HepG2 (cell line): ENCODE results near the gene BHLHE41. TPM values are rescaled to one million over a fixed set of nuclear protein-coding genes. Genes with fewer than 3 reads are reported as not detected.
A peak's percentile ranks its signal among the peaks of the same experiment; 100 is the strongest.

Experiments
- ARID3A ChIP-seq: IDR thresholded peaks from 2 replicates; pipeline ENCODE4 v1.6.1; 2012; ENCODE audit warnings: low read depth, low read length, improper control_type of control experiment
- PAXIP1 ChIP-seq: sonication (generic); formaldehyde crosslinking; conservative IDR thresholded peaks from 2 replicates; pipeline ENCODE4 v1.4.0; 2020; ENCODE audit warnings: mild to moderate bottlenecking, missing genetic modification reagents, moderate library complexity
- TARDBP ChIP-seq: sonication (generic); formaldehyde crosslinking; IDR thresholded peaks from 2 replicates; pipeline ENCODE4 v1.8.0; 2022; ENCODE audit warnings: mild to moderate bottlenecking, missing genetic modification reagents
- YEATS4 ChIP-seq: sonication (generic); formaldehyde crosslinking; IDR thresholded peaks from 2 replicates; pipeline ENCODE4 v1.4.0; 2020; ENCODE audit warnings: missing genetic modification reagents, borderline replicate concordance
- ZBTB7B ChIP-seq: sonication (generic); formaldehyde crosslinking; IDR thresholded peaks from 2 replicates; pipeline ENCODE4 v1.4.0; 2020; ENCODE audit warnings: missing genetic modification reagents
- ZNF318 ChIP-seq: sonication (generic); formaldehyde crosslinking; IDR thresholded peaks from 2 replicates; pipeline ENCODE4 v1.4.0; 2020; ENCODE audit warnings: mild to moderate bottlenecking, missing genetic modification reagents
- ZNF329 ChIP-seq: sonication (generic); formaldehyde crosslinking; IDR thresholded peaks from 2 replicates; pipeline ENCODE4 v1.9.0; 2021; ENCODE audit warnings: low read depth, mild to moderate bottlenecking, missing genetic modification reagents
- ZNF414 ChIP-seq: sonication (generic); formaldehyde crosslinking; IDR thresholded peaks from 2 replicates; pipeline ENCODE4 v1.5.0; 2020; ENCODE audit warnings: missing genetic modification reagents
- ZNF704 ChIP-seq: sonication (generic); formaldehyde crosslinking; IDR thresholded peaks from 2 replicates; pipeline ENCODE4 v1.8.1; 2023; ENCODE audit warnings: mild to moderate bottlenecking, inconsistent platforms, moderate library complexity, missing genetic modification reagents, borderline replicate concordance
- ZNF850 ChIP-seq: sonication (generic); formaldehyde crosslinking; conservative IDR thresholded peaks from 2 replicates; pipeline ENCODE4 v1.9.0; 2021; ENCODE audit warnings: mild to moderate bottlenecking, missing genetic modification reagents
- polyA plus RNA-seq, 8 experiments: library from polyadenylated mRNA; depleted of rRNA in 3 of 8; stranded (reverse) in 7 of 8; unstranded in 1 of 8; fragments of >200 nt; fragmentation: Illumina TruSeq in 4 of 8; extraction: Trizol in 4 of 8; gene quantifications; 2 replicates each; pipeline versions ENCODE4 v1.2.1 to v1.2.3, GENCODE V29; 2011 to 2016; ENCODE audit warnings: low read depth in 4 of 8, missing spikeins in 1 of 8, mixed read lengths in 1 of 8; ENCODE audit not compliant: insufficient read depth in 1 of 8
- total RNA-seq, 5 experiments: library from RNA; depleted of rRNA; stranded (reverse); fragments of >200 nt; fragmentation: Illumina TruSeq; extraction: Trizol; gene quantifications; 2 replicates each; pipeline ENCODE4 v1.2.3, GENCODE V29; 2016; ENCODE audit warnings: low read depth in 1 of 5

The BHLHE41 gene
- total and polyA plus RNA-seq, 2 of the 13 experiments (the other 11 are each of a cell fraction or from before 2014, with no cell fraction given) = 0.03 TPM; not detected in 1

- TF ChIP-seq ZNF318 (CRISPR knock-in tag) = 0 out of 2 replicates have a peak, but pooled peaks have one; percentile 80
- peak; percentile 88 for TF ChIP-seq YEATS4 (CRISPR knock-in tag)
- TF ChIP-seq ZBTB7B (CRISPR knock-in tag) = no peak; the same call in 1 of the 2 replicates
- peak; percentile 66; the same call in 1 of the 2 replicates for TF ChIP-seq ZNF704 (CRISPR knock-in tag)
- TF ChIP-seq ZNF329 (CRISPR knock-in tag) = peak; percentile 73; the same call in 1 of the 2 replicates
- no peak for TF ChIP-seq ARID3A
- peak; percentile 83 for TF ChIP-seq PAXIP1
- TF ChIP-seq ZNF850 (CRISPR knock-in tag) = no peak
- peak; percentile 92 for TF ChIP-seq TARDBP
- TF ChIP-seq ZNF414 (CRISPR knock-in tag) = peak; percentile 42; the same call in 1 of the 2 replicates
Observed at GRCh38 chr12:26113853-26114719, 10.8 kb downstream of the BHLHE41 start (continued).
